Measurements from ENCODE around the gene BIN1.

Gene BIN1

GRCh38 chr2:127052057-127052770 is 54.7 kb downstream of the BIN1 start:
- no peak overlapping the region for H3K27ac ChIP-seq (ENCODE audit: low read length)
- DNase-seq = no peak
- H3K4me1 ChIP-seq (ENCODE audit: insufficient read depth, low read length) = peaks cover 2% of the 10 kb centered on the region; the same call in 1 of the 2 replicates

GRCh38 chr2:127051116-127052056 is 55.6 kb downstream of the BIN1 start:
- Histone ChIP-seq H3K79me2 (ENCODE audit: insufficient read depth, low read length) (no peaks in the 10 kb centered on the region), H3K27me3 (ENCODE audit: insufficient read depth, low read length, poor library complexity) (no peaks in the 10 kb centered on the region), H3K4me2 (ENCODE audit: insufficient read depth, low read length) (no peak overlapping the region), H2AFZ (ENCODE audit: low read depth, low read length) (no peak overlapping the region), H3K4me1 (ENCODE audit: insufficient read depth, low read length) (peaks cover 2% of the 10 kb centered on the region; the same call in 1 of the 2 replicates), H4K20me1 (ENCODE audit: insufficient read depth, low read length) (no peaks in the 10 kb centered on the region), H3K36me3 (ENCODE audit: insufficient read depth, low read length) (no peaks in the 10 kb centered on the region), H3K27ac (ENCODE audit: low read length) (no peak overlapping the region), H3K9me3 (ENCODE audit: insufficient read depth, low read length, severe bottlenecking) (no peaks in the 10 kb centered on the region), H3K9ac (ENCODE audit: low read depth, low read length) (no peak overlapping the region), H3K4me3 (ENCODE audit: low read depth in 1 of 2, low read length in 2 of 2) (no peak overlapping the region)
- no peak for TF ChIP-seq EZH2 (IDR thresholded peaks at IDR 0.05; ENCODE audit: borderline replicate concordance, low read depth, low read length, severe bottlenecking)
- TF ChIP-seq, protein P1, sequence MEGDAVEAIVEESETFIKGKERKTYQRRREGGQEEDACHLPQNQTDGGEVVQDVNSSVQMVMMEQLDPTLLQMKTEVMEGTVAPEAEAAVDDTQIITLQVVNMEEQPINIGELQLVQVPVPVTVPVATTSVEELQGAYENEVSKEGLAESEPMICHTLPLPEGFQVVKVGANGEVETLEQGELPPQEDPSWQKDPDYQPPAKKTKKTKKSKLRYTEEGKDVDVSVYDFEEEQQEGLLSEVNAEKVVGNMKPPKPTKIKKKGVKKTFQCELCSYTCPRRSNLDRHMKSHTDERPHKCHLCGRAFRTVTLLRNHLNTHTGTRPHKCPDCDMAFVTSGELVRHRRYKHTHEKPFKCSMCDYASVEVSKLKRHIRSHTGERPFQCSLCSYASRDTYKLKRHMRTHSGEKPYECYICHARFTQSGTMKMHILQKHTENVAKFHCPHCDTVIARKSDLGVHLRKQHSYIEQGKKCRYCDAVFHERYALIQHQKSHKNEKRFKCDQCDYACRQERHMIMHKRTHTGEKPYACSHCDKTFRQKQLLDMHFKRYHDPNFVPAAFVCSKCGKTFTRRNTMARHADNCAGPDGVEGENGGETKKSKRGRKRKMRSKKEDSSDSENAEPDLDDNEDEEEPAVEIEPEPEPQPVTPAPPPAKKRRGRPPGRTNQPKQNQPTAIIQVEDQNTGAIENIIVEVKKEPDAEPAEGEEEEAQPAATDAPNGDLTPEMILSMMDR (IDR thresholded peaks at IDR 0.05; ENCODE audit: borderline replicate concordance, extremely low read depth, low read length, poor library complexity, severe bottlenecking) = no peak
- ATAC-seq (ENCODE audit: insufficient read depth, low read depth) (no peak), DNase-seq (no peak)

More at GRCh38 chr2:127052057-127052770, 54.7 kb downstream of the BIN1 start:
- Histone ChIP-seq H3K4me2 (ENCODE audit: insufficient read depth, low read length) (no peak overlapping the region), H3K27me3 (ENCODE audit: insufficient read depth, low read length, poor library complexity) (no peaks in the 10 kb centered on the region), H3K4me3 (ENCODE audit: low read depth in 1 of 2, low read length in 2 of 2) (no peak overlapping the region), H4K20me1 (ENCODE audit: insufficient read depth, low read length) (no peaks in the 10 kb centered on the region), H3K9me3 (ENCODE audit: insufficient read depth, low read length, severe bottlenecking) (no peaks in the 10 kb centered on the region), H3K79me2 (ENCODE audit: insufficient read depth, low read length) (no peaks in the 10 kb centered on the region), H3K9ac (ENCODE audit: low read depth, low read length) (no peak overlapping the region), H2AFZ (ENCODE audit: low read depth, low read length) (no peak overlapping the region), H3K36me3 (ENCODE audit: insufficient read depth, low read length) (no peaks in the 10 kb centered on the region)
- TF ChIP-seq, protein P1 (IDR thresholded peaks at IDR 0.05; ENCODE audit: borderline replicate concordance, extremely low read depth, low read length, poor library complexity, severe bottlenecking) = no peak
- no peak for TF ChIP-seq EZH2 (IDR thresholded peaks at IDR 0.05; ENCODE audit: borderline replicate concordance, low read depth, low read length, severe bottlenecking)
- no peak for ATAC-seq (ENCODE audit: insufficient read depth, low read depth)

DNA sequence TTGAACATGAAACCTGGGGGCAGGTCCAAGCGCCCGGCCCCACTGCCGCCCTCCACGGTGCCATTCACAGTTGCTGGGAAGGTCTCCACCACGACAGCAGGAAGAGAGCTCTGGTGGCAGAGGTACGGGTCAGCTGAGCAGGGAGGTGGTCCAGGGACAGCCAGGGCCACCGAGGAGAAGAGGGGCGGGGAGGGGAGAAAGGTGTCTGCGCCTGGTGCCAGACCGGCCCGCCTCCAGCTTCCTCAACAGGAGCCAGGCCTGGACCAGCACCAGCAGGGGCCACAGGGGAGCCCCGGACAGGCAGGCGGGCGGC is 56.2 kb downstream of the BIN1 start:
- Histone ChIP-seq H3K36me3 (ENCODE audit: insufficient read depth, low read length) (no peaks in the 10 kb centered on the region), H3K9me3 (ENCODE audit: insufficient read depth, low read length, severe bottlenecking) (no peaks in the 10 kb centered on the region), H4K20me1 (ENCODE audit: insufficient read depth, low read length) (no peaks in the 10 kb centered on the region), H3K4me1 (ENCODE audit: insufficient read depth, low read length) (peaks cover 2% of the 10 kb centered on the region; the same call in 1 of the 2 replicates), H2AFZ (ENCODE audit: low read depth, low read length) (no peak overlapping the region), H3K4me2 (ENCODE audit: insufficient read depth, low read length) (no peak overlapping the region), H3K27me3 (ENCODE audit: insufficient read depth, low read length, poor library complexity) (no peaks in the 10 kb centered on the region), H3K79me2 (ENCODE audit: insufficient read depth, low read length) (no peaks in the 10 kb centered on the region), H3K4me3 (ENCODE audit: low read depth in 1 of 2, low read length in 2 of 2) (no peak overlapping the region), H3K27ac (ENCODE audit: low read length) (no peak overlapping the region), H3K9ac (ENCODE audit: low read depth, low read length) (no peak overlapping the region)
- ATAC-seq (ENCODE audit: insufficient read depth, low read depth) (no peak), DNase-seq (no peak)
- TF ChIP-seq, protein P1 (IDR thresholded peaks at IDR 0.05; ENCODE audit: borderline replicate concordance, extremely low read depth, low read length, poor library complexity, severe bottlenecking) = no peak
- no peak for TF ChIP-seq EZH2 (IDR thresholded peaks at IDR 0.05; ENCODE audit: borderline replicate concordance, low read depth, low read length, severe bottlenecking)

All from DND-41 (cell line).